ENCODE results near the gene CALD1. TPM values are rescaled to one million over a fixed set of nuclear protein-coding genes. Genes with fewer than 3 reads are reported as not detected.

Gene CALD1
- polyA plus RNA-seq, 1 donor, result 236 TPM

DNA sequence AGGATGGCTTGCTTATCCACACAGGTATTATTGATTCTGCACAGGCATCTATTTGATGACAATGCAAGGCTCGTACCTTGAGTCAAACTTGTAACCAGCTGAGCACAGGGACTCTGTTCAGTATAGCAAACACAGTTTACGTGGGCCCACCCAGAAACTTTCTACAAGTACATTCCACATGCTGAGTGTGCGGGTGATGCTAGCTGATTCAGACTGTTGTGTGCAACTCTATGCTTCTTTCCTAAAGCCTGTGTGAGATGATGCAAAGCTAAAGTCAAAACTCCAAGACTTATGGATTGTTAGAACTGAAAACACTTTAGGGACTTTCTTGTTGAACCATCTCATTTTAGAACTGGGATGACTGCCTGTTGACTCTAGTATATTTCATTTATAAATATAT lies 21.5 kb upstream of the CALD1 start:
- DNase-seq, result no peak

DNA sequence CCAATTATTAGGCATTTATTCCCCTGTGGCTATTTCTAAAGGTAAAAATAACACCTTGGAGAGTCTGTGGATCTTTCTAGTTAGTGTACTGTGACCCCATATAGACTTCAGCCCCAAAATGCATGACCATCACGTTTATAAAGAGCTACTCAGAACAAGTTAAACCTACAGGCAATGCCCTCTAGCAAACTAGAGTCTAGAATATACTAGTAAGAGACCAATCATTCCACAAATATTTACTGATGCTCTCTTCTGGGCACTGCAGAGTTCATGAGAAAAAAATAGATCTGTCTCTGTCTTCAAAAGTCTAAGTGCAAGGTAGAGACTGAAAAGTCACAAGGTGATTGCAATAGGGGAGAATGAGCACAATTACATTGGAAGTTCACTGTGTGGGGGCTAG lies 20.5 kb upstream of the CALD1 start:
- no peak for DNase-seq

DNA sequence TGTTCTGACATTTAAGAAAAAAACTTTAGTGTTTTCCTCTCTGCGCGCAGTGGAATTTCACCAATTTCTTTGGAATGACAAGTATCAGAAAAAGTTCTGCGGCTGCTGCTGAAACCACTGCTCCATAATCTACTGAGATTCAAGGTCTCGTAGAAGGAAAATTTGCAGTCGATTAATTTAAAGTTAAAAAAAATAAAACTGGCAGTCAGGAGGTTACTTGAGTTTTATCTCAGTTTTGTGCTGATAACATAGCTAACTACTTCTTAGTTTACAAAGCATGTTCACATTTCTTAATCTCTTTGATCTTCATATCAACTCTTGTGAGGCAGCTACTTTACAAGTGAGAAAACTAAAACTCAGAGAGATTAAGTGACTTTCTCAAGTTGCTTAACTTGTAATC lies 18.2 kb upstream of the CALD1 start:
- no peak for DNase-seq

DNA sequence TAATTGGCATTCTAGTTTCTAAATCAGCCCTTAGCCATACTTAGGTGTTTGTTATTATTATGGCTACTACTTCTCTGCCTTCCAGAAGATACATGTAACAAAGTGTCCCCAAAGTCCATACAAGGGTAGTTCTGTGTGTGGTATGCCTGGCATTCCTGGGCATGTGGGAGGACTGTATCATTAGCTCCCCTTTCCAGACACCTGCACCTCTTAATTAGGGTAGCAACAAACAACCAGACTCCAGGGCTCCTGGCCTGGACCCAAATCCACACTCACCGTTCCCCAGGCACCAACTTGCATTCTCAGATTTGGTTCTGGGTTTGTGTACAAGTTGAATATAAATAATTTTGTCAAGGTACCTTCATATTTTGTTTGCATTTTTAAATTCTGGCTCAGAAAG lies 15.5 kb upstream of the CALD1 start:
- no peak for DNase-seq

DNA sequence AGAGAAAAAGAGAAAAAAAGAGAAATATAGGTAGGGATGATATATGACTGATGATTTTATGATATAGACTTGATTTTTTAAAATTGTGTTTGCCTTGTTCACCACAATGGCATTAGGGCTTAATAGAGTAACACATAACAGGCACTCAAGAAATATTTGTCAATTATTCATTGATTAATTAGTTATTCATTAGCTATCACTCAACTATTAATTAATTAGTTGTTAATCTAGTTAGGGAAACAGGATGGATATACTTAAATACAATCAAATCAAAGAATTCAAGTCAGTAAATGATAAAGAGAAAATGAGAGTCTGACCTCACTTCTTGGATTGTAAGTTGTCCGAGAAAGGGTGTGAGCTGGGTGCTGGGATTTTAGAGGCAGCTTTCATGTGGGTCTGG lies 15.1 kb upstream of the CALD1 start:
- DNase-seq, result no peak

DNA sequence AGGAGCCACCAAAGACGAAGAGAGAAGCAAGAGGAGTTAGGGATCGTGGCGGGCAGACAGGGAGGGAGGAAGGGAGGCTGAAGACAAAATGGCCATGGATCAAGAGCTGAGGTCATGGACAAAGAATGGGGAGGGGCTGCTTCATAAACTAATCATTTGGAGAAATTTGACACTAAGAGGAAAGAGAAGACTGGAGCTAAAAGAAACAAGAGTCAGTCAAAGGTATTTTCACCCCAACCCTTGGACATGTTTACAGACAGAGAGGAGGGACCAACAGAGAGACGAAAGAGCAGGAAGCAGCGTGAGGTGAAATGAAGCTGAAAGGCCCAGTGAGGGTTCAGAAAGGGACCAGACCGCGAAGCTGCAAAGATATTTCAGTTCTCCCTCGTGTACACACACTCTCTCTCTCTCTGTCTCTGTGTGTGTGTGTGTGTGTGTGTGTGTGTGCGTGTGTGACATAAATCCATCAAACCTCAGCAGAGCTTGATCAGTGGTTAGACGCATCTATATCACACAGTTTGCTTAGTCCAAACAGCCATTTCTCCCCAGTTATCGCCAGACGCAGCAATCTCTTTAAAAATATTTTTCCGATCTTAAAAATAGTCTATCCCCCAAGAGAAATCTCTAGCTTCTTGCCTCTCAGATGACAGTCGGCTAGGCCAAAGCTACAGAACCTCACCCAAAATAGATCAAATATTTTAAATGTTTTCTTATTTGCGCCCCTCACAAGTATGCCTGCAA lies 12.5 kb upstream of the CALD1 start:
- DNase-seq, result peak; percentile 46

DNA sequence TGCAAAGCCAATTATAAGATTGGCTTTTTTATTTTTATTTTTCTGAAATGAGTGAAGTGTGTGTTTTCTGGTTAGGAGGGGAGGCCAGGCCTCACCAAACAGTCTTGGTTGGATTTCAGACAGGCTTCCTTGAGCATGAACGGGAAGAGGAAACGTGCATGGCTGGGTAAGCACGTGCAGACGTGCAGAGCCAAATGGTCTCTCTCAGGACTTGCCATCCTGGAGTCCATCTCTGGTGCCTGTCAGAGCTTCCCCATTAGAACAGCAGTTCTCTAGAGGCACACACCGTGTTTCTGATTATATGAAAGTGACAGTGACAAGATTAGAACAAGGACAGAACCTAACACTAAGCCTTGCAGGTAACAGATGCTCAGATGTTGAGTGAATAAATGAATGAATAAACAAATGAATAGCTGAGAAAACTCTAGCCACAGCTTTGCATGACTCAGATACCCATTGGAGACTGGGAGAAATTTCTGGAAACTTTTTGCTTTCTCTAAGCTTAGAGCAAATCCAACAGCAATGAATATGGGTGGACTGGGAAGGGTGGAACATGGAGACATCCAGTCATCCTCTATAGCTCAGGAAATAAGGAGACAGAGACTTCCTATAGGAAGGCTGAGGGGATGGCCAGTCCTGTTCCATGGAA lies 11.8 kb upstream of the CALD1 start:
- DNase-seq, result no peak

DNA sequence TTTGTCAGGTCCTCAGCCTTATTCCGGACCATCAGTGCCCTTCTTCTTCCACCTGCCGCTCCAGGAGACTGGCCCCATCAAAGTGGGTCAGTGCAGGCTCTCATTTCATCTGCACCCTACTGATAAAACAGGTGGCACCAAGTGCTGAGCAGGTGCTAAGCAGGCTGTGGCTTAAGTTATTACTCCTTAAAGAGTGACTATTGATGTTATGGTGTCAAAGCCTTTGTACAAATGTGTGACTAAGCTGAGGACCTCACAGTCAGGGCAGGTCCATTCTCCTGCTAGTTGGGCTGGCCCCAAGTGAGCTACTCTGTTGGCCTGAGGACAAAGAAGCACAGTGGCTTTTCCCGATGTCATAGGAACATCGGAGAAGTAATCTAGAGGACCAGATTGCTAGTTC lies 11.2 kb upstream of the CALD1 start:
- no peak for DNase-seq

DNA sequence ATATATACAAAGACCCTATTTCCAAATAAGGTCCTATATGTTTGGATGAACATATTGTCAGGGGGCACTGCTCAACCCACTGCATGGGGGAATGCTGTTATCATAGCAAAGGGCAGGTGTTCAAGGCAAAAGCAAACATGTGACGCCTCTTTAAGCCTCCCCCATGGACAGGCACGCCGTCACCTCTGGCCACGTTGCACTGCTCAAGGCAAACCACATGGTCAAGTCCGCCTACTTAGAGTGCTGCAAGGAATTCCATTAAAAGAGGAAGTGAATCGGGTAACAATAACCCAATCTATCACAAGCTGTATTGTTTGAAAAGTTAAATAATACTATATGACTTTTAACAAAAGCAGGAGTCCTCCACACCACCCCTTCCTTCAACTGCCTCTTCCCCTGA lies 8.8 kb upstream of the CALD1 start:
- DNase-seq, result no peak

DNA sequence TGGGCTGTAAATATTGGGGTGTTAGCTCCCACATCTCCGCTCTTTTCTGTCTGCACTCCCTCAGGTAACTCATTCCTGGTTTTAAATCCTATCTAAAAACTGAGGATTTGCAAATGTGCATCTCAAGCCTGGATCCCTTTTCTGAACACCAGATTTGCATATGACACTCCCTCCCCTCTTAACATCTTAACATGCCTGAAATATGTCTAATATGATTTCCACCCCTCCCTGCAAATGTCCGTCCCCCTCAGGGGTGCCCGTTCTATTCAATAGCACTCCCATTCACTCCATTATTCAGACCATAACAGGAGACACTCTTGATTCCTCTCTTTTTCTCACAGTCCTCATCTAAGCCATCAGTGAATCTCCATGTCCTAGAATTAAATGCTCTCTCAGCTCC lies 8.3 kb upstream of the CALD1 start:
- no peak for DNase-seq

DNA sequence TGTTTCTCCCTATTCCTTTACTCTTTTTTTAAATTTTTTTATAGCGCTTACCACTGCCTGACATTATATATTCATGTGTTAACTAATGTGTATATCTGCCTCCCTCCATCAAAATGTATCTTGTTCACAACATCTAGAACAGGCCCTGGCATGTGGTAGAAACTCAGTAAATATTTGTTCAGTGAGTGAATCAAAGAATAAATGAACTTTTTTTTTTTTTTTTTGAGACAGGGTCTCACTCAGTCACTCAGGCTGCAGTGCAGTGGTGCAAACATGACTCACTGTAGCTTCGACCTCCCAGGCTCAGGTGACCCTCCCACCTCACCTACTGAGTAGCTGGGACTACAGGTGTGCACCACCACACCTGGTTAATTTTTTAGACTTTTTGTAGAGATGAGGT lies 7.5 kb upstream of the CALD1 start:
- no peak for DNase-seq

DNA sequence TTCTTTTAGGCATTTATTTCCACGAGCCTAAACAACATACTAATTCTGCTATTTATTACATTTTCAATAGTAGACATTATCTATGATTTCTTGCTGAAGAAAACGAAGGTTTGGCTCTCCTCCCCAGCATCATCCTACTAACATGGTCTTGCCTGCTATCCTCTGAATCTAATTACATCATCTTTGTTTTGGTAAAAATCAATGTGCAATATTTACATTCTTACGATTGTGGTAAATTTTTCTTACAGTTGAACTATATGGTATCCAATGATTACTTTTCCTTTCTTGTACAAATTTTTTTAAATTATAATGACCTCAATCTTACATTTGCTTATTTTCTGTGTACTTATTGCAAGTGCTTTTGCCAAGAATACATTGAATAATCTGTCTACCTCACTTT lies 7.0 kb upstream of the CALD1 start:
- no peak for DNase-seq

DNA sequence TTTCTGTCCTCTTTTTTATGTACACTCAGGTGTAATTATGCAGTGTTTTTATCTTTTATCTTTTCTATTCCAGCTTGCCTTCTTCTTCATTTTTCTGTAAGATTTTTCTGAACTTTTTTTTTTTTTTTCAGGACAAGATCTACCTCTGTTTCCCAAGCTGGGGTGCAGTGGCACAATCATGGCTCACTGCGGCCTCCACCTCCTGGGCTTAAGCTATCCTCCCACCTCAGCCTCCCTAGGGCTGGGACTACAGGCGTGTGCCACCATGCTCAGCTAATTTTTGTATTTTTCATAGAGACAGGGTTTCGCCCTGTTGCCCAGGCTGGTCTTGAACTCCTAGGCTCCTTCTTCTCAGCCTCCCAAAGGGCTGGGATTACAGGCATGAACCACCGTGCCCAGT lies 6.3 kb upstream of the CALD1 start:
- DNase-seq, result no peak

DNA sequence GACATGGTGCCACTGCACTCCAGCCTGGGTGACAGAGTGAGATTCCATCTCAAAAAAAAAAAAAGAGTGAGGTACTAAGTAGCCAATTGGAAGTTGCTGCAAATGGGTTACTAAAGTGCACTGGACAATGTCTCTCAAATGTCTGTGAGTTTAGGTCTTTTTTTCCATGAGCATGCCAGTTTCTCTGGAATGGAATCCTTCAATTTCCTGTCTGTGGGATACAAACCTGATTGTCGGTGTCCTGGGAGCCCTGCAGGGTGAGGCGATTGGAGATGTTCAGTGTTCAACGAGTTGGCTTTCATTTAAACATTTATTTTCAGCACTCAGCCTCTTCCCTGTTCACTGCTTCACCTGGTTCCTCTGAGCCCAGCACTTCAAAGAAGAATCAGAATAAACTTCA lies 5.3 kb upstream of the CALD1 start:
- DNase-seq, result no peak

DNA sequence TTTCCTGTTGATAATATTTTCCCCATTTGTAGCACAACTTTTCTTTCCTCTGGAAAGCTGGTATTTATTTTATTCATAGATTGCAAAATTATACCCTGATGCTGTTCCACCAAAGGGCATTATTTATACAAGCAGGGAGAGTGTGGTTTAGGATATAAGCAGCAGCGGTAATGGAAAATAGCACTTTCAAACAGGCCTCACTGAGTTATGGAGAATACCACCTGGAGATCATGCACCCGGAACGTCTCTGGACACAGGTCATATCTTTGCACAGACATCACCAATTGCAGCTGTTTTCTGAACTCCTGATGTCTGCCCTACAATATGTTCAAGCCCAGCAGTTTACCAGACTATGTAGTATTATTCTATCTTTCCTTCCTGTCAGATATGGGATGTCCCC lies 2.0 kb upstream of the CALD1 start:
- no peak for DNase-seq

DNA sequence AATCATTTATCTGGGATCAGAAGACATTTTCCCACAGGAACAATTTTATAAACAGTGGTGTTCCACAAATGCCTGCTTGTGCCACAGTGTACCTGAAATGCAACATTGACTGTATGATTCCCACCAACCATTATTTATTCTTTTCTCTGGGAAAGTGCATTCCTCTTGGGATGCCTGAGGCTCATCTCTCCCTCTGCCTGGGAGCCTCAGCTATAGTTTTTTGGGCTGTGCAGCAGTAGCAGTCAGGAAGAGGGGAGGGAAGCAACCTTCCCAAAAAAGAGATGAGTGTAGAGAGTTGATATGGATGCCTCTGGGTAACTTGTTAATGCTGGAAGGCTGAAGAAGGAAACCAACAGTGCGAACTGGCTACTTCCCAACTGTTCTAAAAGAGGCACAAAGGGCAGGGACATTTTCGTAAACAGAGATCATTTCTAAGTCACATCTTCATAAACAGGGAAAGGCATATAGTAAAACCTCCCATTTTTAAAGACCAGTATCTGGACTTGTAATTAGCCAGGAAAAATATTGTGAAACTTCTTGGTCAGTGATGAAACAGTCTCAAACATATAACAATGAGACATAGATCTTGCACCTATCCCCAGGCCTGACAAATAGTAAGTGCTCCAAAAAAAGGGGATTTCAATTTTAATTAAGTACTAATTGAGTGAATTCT lies 1.4 kb upstream of the CALD1 start:
- DNase-seq, result no peak

DNA sequence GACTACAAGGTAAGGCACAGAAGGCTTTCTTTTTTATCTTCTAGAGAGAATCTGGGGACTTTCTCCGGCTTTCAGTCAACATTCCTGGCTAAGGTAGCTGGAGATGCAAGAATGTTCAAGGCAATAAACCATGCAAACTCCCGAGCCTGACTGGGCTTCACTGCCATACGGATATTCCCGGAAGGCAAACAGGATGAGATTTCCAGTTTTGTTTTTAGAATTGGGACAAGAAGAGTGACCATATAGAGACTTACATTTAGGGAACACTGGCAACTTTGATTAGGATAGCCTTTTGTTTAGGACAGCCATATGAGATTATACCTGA lies 269 bp downstream of the CALD1 start:
- DNase-seq, result no peak

DNA sequence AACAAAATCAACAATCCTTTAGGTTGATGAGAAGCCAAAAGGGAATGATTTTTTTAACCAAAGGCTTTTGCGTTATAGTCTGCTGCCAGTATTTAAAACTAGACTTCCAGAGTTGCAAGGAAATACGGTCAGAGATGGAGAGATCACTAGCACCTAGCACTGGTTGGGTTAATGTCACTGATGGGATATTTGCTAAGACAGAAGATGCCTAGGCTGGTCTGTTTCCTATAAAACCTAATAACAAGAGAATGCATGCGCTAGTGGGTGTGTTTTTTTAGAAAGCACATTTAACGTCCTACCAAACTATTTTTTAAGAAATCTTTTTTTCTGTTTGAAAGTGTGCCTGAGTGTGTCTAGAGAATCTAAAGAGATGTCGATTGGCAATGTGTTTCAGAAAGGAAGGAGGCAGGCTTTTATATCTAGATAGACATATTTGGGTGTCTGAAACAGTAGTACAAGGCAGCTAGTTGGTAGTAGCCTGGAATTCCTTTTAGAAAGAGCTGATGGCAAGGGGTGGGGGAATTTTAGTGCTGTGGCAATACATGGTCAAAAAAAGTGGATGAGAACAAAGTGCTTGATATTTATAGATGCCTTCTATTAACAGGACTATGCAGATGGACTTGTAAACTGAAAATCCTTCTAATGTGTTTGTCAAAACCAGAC lies 863 bp downstream of the CALD1 start:
- DNase-seq, result no peak

DNA sequence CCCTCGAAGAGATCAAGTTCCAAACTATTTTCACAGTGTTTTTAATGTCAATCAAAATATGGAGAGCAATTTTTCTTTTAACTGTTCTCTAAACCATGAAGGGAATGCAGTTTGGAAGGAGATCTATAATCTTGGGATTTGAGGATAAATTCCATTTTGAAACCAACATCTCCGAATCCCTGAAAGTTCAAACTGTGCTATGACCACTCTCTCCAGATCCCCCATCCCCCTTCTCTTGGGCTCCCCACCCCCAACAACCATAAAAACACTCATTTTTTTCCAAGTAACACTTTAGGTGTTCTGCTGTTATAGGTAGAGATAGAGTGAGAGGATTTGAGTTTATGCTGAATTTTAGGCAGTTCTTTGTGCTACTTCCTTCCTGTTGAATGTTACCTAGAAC lies 1.7 kb downstream of the CALD1 start:
- no peak for DNase-seq

DNA sequence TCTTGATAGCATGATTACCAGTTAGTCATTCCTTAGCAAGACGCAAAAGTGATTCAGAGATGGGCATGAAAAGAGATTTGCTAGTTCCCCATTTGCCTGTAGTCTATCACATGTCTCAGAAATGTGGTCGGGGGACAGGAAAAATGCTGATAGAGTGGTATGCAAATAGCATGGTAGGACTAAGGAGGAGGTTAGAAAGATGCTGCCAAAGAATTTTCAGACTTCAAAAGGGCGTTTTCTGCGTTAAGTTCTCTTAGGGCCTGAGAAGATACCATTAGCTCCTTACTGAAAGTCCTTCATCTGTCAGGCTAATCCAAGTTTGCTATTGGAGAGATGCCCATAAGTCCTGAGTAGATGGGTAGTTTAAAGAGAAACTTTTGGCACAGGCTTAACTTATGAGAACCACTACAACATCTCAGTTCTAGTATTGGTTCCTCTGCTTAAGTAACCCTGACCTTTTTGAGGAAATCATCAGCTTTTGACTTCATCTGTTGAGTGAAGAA lies 2.7 kb downstream of the CALD1 start:
- DNase-seq, result no peak

DNA sequence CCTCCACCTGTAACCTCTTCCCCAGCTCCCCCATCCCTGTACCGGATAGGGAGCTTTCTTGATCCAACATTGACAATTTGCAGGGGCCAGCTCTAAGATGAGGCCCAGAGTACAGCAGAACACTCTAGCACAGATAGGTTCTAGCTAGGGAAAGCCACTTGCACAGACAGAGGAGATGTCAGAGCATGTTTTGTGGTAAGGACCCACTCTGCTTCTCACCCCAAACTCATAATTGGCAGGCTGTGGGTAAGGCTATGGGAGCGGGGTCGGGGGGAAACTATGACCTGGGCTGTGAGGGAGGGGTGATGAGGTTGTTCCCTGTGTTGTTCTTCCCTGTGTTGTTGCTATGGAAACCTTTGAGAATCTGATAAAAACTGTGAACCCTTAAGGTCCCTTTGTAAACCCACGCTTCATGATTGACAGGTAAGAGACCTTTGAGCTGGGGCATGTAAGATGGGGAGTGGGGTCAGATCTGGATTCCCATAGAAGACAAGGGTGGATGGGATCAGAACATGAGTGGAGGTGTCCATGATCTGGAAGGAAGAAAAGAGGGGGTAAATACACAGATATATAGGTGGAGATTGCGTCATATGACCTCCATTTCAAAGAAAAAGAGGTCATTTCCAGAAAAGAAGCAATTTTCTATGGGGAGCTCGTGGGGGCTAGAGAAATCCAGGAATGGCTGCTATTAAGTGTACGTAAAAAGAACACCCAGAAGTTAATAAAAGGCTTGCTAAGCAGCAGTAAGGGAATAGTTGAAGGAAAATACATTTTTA lies 4.0 kb downstream of the CALD1 start:
- DNase-seq, result no peak

Measured in left kidney (tissue), 2 donors.